Activated naive CD4-positive, alpha-beta T cell (primary cell): ENCODE data around the gene CTSH.
"Not testable (repeated sequence)": the region's sequence is repeated elsewhere in the genome, so short reads cannot be mapped to it uniquely, and the experiment has no call there.

Experiments
- DNase-seq, 4 experiments: peaks; one replicate each; lab custom pipeline; 2025; lab: John Stamatoyannopoulos, UW

Gene CTSH

GRCh38 chr15:78921940-78922339 lies 22.9 kb downstream of the CTSH start:
- DNase-seq: no peak

GRCh38 chr15:78921517-78921916 lies 23.3 kb downstream of the CTSH start:
- no peak for DNase-seq

- no peak for DNase-seq
Measured at GRCh38 chr15:78917888-78918287, 27.0 kb downstream of the CTSH start.

GRCh38 chr15:78916088-78916487 lies 28.8 kb downstream of the CTSH start:
- no peak for DNase-seq

- no peak for DNase-seq
Measured at GRCh38 chr15:78915341-78916087, 29.3 kb downstream of the CTSH start.

GRCh38 chr15:78914027-78914764 lies 30.6 kb downstream of the CTSH start:
- no peak for DNase-seq

- no peak for DNase-seq
Measured at GRCh38 chr15:78913012-78913411, 31.8 kb downstream of the CTSH start.

GRCh38 chr15:78912316-78912715 lies 32.5 kb downstream of the CTSH start:
- DNase-seq: no peak

- DNase-seq: no peak
Measured at GRCh38 chr15:78910271-78910670, 34.6 kb downstream of the CTSH start.

- DNase-seq: no peak
Measured at GRCh38 chr15:78909791-78910228, 35.0 kb downstream of the CTSH start.

GRCh38 chr15:78909160-78909695 lies 35.6 kb downstream of the CTSH start:
- no peak for DNase-seq

- DNase-seq: no peak
Measured at GRCh38 chr15:78907577-78907976, 37.3 kb downstream of the CTSH start.

- DNase-seq: no peak
Measured at GRCh38 chr15:78906316-78906620, 38.6 kb downstream of the CTSH start.

GRCh38 chr15:78904599-78905358 lies 40.1 kb downstream of the CTSH start:
- DNase-seq: no peak

- DNase-seq: not testable (repeated sequence)
Measured at GRCh38 chr15:78902281-78903032, 42.4 kb downstream of the CTSH start.

- not testable (repeated sequence) for DNase-seq
Measured at GRCh38 chr15:78900819-78901533, 43.9 kb downstream of the CTSH start.

GRCh38 chr15:78898540-78898939 lies 46.3 kb downstream of the CTSH start:
- no peak for DNase-seq

GRCh38 chr15:78895471-78895870 lies 49.4 kb downstream of the CTSH start:
- DNase-seq: no peak

GRCh38 chr15:78893538-78893937 lies 51.3 kb downstream of the CTSH start:
- no peak for DNase-seq

- no peak for DNase-seq
Measured at GRCh38 chr15:78889000-78889399, 55.8 kb downstream of the CTSH start.

GRCh38 chr15:78881681-78882080 lies 63.2 kb downstream of the CTSH start:
- no peak for DNase-seq
